Activated CD8-positive, alpha-beta memory T cell treated with anti-CD3 and anti-CD28 coated beads for 48 hours (primary cell): Measurements from ENCODE around the gene CRTAC1.

Source experiments
- DNase-seq, 3 experiments: peaks; one replicate each; pipeline ENCODE4 v3.0.0-alpha.2; 2020; ENCODE audit warnings: low read depth in 2 of 3, low spot score in 2 of 3

CRTAC1 gene

GRCh38 chr10:97901381-97901780, 129.0 kb downstream of the CRTAC1 start:
- DNase-seq, result no peak

DNA sequence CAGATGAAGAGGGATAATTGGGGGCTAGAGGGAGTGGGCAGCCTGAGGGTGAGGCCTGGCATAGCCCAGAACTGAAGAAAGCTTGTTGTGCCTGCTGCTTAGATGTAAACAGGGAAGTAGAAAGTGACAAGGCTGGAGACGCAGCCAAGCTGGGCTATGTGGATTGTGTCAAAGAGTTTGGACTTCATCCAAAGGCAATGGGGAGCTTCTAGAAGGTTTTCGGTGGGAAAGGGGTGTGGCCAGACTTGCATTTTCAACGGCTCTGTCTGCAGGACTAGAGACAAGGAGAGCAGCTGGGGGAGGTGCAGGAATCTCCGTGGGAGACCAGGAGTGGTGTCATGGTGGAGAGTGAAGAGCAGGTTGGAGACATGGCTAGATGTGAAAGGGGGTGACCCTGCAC, 132.0 kb downstream of the CRTAC1 start:
- no peak for DNase-seq

DNA sequence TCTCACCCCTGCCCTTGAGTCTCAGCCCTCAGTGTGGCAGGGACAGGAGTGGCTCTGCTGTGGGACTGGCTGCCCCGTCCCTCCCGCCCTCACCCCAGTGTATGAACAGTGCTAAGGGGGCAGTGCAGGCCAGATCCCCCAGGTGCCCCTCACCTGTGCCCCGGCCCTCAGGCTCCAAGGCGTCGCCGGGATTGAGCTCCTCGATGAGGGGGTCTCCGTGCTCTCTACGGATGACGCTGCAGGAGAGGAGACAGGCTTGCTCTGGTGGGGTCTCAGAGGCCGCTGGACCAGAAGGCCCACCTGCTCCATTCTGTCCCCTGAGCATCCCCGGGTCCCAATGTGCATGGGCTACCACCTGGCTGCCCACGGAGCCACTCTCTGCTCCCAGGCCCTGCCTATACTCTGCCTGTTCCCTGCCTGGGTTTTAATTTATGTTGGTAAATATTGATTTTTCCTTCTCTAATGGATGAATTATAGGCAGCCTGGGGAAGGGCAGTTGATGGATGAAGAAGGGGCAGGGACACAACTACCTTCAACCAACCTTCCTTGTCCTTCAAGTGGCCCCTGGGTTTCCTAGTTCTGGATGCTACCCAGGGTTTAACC, 133.6 kb downstream of the CRTAC1 start:
- no peak for DNase-seq

DNA sequence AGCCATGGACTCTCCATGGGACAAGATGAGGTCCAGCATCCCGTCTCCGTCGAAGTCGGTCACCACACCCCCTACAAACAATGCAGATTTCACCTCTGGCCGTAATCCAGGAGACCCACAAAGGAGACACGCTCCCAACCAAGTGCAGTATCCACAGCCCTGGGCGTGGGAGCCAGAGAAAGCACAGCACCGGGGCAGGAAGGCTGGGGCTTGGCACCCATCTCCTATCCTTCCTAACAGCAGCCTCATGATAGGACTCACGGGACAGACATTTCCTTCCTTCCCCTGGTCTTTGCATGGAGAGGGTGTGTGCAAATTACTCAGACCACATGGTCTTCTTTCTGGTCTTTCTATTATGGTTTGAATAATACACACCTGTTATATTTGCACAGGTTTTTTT, 134.5 kb downstream of the CRTAC1 start:
- DNase-seq, result no peak

GRCh38 chr10:97895084-97895483, 135.3 kb downstream of the CRTAC1 start:
- DNase-seq, result no peak

- no peak for DNase-seq
Measured at GRCh38 chr10:97894092-97894491, 136.3 kb downstream of the CRTAC1 start.

- DNase-seq, result no peak
Measured at GRCh38 chr10:97892939-97893338, 137.5 kb downstream of the CRTAC1 start.

- DNase-seq, result no peak
Measured at GRCh38 chr10:97892506-97892905, 137.9 kb downstream of the CRTAC1 start.

- no peak for DNase-seq
Measured at GRCh38 chr10:97891497-97892167, 138.8 kb downstream of the CRTAC1 start.

- no peak for DNase-seq
Measured at GRCh38 chr10:97889461-97890265, 140.8 kb downstream of the CRTAC1 start.

DNA sequence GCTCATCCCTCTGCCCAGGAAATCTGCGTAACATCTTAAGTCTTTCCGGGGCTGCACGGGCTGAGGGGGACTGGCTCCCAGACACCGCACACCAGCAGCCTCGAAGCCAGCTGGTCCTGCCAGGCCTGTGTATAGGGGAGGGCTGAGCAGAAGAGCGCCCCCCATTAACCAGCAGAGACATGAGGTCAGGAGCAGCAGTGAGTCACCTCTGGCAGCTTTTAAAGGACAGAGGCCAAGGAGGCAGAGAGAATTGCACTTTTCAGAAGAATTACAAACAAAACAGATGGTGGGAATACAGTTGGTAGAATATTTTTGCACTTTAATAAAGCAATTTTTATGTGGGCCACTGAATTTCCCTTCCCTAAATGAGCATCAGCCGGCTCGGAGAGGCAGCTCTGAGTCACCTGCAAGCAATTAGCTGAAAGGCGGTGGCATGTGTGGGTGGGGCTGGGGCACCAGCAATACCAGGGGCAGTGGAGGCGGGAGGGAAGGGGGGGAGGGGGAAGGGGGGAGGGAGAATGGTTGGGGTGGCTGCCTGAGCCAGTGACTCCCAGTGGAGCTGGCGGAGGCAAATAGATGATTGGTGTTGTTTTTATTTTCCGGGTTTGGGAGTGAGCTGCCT, 141.7 kb downstream of the CRTAC1 start:
- DNase-seq, result no peak

DNA sequence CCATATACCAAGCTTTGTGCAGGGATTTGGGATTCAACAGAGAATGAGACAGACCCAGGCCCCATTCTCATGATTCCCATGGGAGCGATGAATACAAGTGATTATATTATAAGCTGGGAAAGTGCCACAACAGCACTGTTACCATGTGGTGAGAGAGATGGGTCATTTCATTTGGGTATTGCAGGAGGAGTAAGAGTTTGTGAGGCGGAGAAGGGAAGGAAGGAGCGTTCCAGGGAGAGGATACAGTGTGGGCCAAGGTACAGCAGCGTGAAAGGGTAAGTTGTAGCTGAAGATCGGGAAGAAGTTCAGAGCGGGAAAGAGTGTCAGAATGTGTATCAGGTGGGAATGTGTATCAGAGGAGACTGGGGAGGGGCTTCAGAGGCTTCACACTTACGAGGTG, 142.3 kb downstream of the CRTAC1 start:
- DNase-seq, result no peak

DNA sequence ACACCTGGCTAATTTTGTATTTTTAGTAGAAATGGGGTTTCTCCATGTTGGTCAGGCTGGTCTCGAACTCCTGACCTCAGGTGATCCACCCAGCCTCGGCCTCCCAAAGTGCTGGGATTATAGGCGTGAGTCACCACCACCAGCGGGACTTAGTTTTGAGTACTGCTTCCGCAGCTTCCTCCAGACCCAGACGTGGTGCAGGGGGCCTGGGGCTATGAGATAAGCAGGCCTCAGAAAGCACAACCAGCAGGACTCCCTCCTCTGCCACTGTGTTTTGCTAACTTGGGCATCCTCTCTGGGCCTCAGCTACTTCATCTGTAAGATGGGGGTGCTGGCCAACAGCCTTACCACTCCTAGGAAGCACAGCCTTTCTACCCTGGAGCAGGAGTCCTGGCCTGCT, 143.0 kb downstream of the CRTAC1 start:
- DNase-seq, result no peak

- no peak for DNase-seq
Measured at GRCh38 chr10:97886286-97886685, 144.1 kb downstream of the CRTAC1 start.

GRCh38 chr10:97883092-97883485, 147.3 kb downstream of the CRTAC1 start:
- no peak for DNase-seq

DNA sequence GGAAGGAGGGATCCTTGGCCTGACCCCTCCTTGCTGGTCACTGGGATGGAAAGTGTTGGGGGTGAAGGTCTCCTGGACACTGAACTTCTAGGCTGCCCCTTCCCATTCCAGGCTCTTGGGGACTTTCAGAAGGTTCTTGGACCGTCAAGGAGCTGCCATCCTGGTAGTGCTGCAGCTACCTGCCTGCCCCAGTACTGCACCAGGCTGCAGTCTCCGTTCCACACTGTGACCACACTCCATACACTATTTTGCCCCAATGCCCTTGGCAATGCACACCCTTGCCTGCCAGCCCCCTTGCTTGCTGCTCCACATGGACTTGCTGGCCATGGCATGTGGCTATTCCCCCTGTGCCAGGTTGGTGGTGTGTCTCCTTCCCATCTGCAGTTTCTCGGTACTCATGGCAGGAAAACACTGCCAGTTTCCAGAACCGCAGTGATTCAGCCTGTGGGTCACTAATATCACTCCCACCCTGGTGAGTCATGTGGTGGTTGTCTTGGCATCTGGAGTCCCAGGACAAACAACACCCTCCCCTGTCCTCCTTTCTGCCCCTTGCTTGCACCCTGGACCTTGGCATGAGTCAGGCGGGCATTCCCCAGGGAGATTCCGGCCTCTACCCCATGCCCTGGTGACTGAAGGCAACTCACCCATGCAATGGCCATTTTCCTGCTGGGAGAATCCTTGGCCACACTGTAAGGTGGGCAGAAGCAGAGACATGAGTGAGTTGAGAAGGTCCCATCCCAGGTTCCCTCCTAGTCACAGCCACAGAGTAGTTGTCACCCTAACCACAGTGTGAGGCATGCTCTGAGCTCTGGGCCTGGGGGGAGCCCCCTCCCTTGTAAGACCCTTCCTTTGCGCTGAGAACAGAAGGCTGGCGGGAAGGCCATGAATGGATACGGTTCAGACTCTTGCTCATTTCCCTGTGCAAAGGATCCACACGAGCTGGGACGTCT, 148.0 kb downstream of the CRTAC1 start:
- peak in 1 of 3 experiments; percentile 17 for DNase-seq

GRCh38 chr10:97880109-97880508, 150.3 kb downstream of the CRTAC1 start:
- no peak for DNase-seq

GRCh38 chr10:97879241-97879640, 151.2 kb downstream of the CRTAC1 start:
- no peak for DNase-seq

- DNase-seq, result no peak
Measured at GRCh38 chr10:97876402-97876801, 154.0 kb downstream of the CRTAC1 start.

DNA sequence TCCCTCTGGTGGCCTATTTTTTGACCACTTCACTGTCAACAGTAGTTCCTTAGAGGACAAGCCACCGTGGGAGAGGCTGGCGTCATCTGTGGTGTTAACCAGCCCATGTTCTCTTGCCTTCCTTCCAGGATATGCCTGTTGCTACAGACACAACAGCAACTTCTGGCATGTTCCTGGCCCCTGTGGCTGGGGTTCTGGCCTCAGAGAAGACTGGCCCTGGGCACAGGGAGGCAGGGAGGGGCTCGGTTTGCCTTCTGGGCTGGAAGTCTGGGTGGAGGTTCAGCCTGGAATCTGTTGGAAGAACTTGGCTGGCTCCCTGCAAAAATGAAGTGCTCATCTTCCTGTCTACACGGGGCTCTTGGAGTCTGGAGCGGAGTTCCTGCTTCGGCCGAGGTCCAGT, 155.0 kb downstream of the CRTAC1 start:
- DNase-seq, result no peak

DNA sequence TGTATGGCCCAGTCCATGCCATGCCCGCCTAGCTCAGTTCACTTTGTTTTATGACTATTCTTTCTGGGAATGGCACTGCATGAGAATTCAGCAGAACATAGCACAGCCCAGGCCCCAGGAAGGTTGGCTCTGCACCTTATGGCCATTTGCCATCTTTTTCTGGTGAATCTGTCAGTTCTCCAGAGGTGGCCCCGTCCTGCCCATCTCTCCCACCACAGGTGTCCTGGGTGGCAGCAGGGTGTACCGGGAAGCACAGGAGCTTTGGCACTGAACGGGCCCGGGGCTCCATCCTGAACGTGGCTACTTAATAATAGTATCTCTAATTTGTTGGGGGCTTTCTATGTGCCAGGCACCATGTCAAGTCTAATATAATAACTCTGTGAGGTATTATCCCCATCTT, 156.1 kb downstream of the CRTAC1 start:
- no peak for DNase-seq
